ENCODE measurements around the gene CHTF18.

GRCh38 chr16:824601-825000, 36.2 kb downstream of the CHTF18 start:
- TF ChIP-seq POLR2A (IDR thresholded peaks at IDR 0.05) = no peak
- no peak for TF ChIP-seq CTCF (IDR thresholded peaks at IDR 0.05)
